Esophagus squamous epithelium (tissue), 5 donors: ENCODE results near the gene ARID5B. TPM values are rescaled to one million over a fixed set of nuclear protein-coding genes. Genes with fewer than 3 reads are reported as not detected.
"Not testable (repeated sequence)": the region's sequence is repeated elsewhere in the genome, so short reads cannot be mapped to it uniquely, and the experiment has no call there.

Source experiments
- DNase-seq: peaks from one replicate; lab custom pipeline; 2025; lab: John Stamatoyannopoulos, UW
- H3K27ac ChIP-seq, 4 donors: fragments of 200-600 bp; sonication (generic); one replicate each; pipeline ENCODE4 v1.5.1; 2016 to 2019; ENCODE audit warnings: mild to moderate bottlenecking in 1 of 4
- H3K27me3 ChIP-seq, 4 donors: fragments of 200-600 bp; sonication (generic); 1 replicate in 3 of 4; 2 replicates in 1 of 4; pipeline versions ENCODE4 v1.5.1 to v1.6.0; 2017 to 2021; ENCODE audit warnings: antibody characterized with exemption in 1 of 4
- H3K36me3 ChIP-seq, 3 donors: fragments of 200-600 bp; sonication (generic); one replicate each; pipeline ENCODE4 v1.5.1; 2016 to 2019
- H3K4me1 ChIP-seq, 3 donors: fragments of 200-600 bp; sonication (generic); one replicate each; pipeline ENCODE4 v1.5.1; 2017 to 2019
- H3K4me3 ChIP-seq, 4 donors: fragments of 200-600 bp; sonication (generic); 1 replicate in 3 of 4; 2 replicates in 1 of 4; pipeline ENCODE4 v1.5.1; 2016 to 2019; ENCODE audit warnings: mild to moderate bottlenecking in 2 of 4, moderate library complexity in 1 of 4
- H3K9me3 ChIP-seq, 3 donors: fragments of 200-600 bp; sonication (generic); one replicate each; pipeline ENCODE4 v1.5.1; 2016 to 2019
- POLR2A ChIP-seq, 4 donors: fragments of 450-650 bp; IDR thresholded peaks; one replicate each; pipeline ENCODE4 v1.6.1; 2017; ENCODE audit warnings: antibody characterized with exemption in 4 of 4, mild to moderate bottlenecking in 4 of 4, moderate library complexity in 3 of 4
- WGBS, 2 donors: methylation state at CpG; one replicate each; pipeline ENCODE4 v1.1.5; 2018; 5-methylcytosine and 5-hydroxymethylcytosine counted together
- intact Hi-C: fragments of 100-400 bp; cut with DNase I; formaldehyde crosslinking; loops from one replicate; pipeline ENCODE4 v1.15.0; 2022
- total RNA-seq, 4 donors: library from RNA; depleted of rRNA; stranded (reverse); fragments of >200 nt; gene quantifications; one replicate each; pipeline ENCODE4 v1.1.0, GENCODE V29; 2016
- TF ChIP-seq, protein P1 (sequence below), 6 experiments: fragments of 450-650 bp in 4 of 6; fragments of 200-600 bp in 2 of 6; sonication (generic) in 2 of 6; IDR thresholded peaks; one replicate each; pipeline ENCODE4 v1.5.1; 2016 to 2019; ENCODE audit warnings: antibody characterized with exemption in 6 of 6, mild to moderate bottlenecking in 4 of 6, moderate library complexity in 4 of 6
- donor health status: DM: yes; HTN: yes; CAD: no.

The ARID5B gene
- total RNA-seq, 4 donors from 2014 or later, result 18.0 to 38.1 (median 30.2) TPM

DNA sequence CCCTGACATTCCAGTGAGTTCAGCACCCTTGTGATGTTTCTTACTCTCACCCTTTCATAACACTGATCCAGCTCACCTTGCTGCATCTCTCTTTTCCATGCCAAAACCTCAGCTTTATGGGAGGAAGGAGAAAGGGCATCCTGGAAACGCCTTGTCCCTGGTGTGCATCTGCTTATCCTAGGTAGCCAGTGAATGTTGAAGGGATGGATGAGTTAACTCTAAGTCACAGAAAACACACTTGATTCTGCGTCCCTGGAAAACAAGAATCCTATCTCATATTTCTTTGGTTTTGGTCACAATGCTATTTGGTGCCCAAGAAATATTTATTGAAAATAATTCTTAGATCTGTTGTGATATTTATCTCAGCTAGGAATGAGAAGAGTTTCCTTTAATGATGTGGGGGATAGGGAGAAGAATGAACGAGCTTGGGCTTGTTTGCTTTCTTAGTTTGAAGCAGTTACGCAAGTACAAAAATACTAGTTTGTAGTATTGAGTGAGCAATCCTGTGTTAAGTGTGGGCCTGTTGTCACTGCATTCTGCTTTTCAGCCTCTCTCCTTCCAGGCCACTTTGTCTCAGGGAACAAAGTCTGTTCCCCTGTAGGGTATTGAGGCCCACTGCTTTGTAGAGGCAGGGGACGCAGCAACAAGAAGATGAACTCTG, 126.5 kb downstream of the ARID5B start:
- intact Hi-C loops, result no loop called here
- Histone ChIP-seq H3K4me3 (no peak overlapping the region), H3K4me1 (peaks cover 6 to 59% (median 31%) of the 10 kb centered on the region in 3 donors), H3K9me3 (no peaks in the 10 kb centered on the region), H3K36me3 (no peaks in the 10 kb centered on the region), H3K27ac (peak overlapping the region; percentile 64 to 82 (median 75)), H3K27me3 (no peaks in the 10 kb centered on the region)
- TF ChIP-seq, protein P1, sequence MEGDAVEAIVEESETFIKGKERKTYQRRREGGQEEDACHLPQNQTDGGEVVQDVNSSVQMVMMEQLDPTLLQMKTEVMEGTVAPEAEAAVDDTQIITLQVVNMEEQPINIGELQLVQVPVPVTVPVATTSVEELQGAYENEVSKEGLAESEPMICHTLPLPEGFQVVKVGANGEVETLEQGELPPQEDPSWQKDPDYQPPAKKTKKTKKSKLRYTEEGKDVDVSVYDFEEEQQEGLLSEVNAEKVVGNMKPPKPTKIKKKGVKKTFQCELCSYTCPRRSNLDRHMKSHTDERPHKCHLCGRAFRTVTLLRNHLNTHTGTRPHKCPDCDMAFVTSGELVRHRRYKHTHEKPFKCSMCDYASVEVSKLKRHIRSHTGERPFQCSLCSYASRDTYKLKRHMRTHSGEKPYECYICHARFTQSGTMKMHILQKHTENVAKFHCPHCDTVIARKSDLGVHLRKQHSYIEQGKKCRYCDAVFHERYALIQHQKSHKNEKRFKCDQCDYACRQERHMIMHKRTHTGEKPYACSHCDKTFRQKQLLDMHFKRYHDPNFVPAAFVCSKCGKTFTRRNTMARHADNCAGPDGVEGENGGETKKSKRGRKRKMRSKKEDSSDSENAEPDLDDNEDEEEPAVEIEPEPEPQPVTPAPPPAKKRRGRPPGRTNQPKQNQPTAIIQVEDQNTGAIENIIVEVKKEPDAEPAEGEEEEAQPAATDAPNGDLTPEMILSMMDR (IDR thresholded peaks at IDR 0.05), result no peak
- no peak for TF ChIP-seq POLR2A (IDR thresholded peaks at IDR 0.05)
- DNase-seq, result no peak
- WGBS, 2 donors, result 41 to 55% methylated on average over 5 of the region's 5 CpGs

DNA sequence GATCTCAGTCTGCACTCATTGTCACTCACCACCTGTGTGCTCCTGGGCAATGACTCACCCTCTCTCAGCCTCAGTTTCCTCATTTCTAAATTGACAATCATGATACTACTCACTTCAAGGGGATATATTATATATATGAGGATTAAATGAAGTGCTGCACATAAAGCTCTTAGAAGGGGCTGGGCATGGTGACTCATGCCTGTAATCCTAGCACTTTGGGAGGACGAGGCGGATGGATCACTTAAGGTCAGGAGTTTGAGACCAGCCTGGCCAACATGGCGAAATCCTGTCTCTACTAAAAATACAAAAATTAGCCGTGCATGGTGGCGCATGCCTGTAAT, 127.0 kb downstream of the ARID5B start:
- H3K4me3 ChIP-seq, DNase-seq, H3K27me3 ChIP-seq, H3K36me3 ChIP-seq, intact Hi-C loops, H3K9me3 ChIP-seq: not testable (repeated sequence)
- peak overlapping the region; percentile 64 to 82 (median 75) for H3K27ac ChIP-seq
- peaks cover 6 to 55% (median 31%) of the 10 kb centered on the region in 3 donors for H3K4me1 ChIP-seq
- 58 to 77% methylated on average over 5 of the region's 5 CpGs for WGBS, 2 donors

- Histone ChIP-seq H3K4me3 (no peak overlapping the region), H3K36me3 (no peaks in the 10 kb centered on the region), H3K27ac (peak overlapping the region in 2 of 4 donors; percentile 80 to 82), H3K27me3 (no peaks in the 10 kb centered on the region), H3K9me3 (no peaks in the 10 kb centered on the region), H3K4me1 (peaks cover 13 to 60% (median 31%) of the 10 kb centered on the region in 3 donors)
- WGBS, 2 donors, result 89 to 95% methylated on average over 2 of the region's 2 CpGs
- DNase-seq, result no peak
- TF ChIP-seq POLR2A (IDR thresholded peaks at IDR 0.05), result no peak
- TF ChIP-seq, protein P1 (IDR thresholded peaks at IDR 0.05), result no peak
- intact Hi-C loops, result no loop called here
These were observed 127.9 kb downstream of the ARID5B start for GRCh38 chr10:62029401-62029800.

DNA sequence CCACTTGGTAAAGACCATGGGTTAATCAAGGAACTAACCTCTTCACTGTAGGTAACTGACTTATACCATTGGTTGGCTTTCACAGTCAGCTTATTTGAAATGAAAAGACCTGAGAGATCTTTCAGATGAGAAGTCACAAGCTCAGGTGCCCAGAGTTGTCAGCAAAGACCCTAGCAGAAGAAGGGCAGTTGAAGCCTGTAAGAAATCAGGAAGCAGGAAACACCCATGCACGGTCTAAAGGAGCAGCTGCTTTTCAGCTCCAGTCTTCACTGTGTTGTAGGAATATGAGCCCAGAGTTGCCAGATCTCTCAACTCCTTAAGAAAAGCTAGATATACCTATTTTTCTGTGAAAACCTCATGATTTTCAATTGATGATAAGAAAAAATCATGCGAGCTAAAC, 130.0 kb downstream of the ARID5B start:
- Histone ChIP-seq H3K27me3 (no peaks in the 10 kb centered on the region), H3K27ac (no peak overlapping the region), H3K4me1 (peaks cover 13 to 58% (median 26%) of the 10 kb centered on the region in 3 donors), H3K9me3 (no peaks in the 10 kb centered on the region), H3K36me3 (no peaks in the 10 kb centered on the region), H3K4me3 (no peak overlapping the region)
- TF ChIP-seq, protein P1 (IDR thresholded peaks at IDR 0.05), result no peak
- TF ChIP-seq POLR2A (IDR thresholded peaks at IDR 0.05), result no peak
- intact Hi-C loops, result no loop called here
- no peak for DNase-seq
- WGBS, 2 donors, result 70 to 78% methylated on average over 2 of the region's 2 CpGs

- WGBS, 2 donors, result 81 to 85% methylated on average over 3 of the region's 3 CpGs
- H3K4me3 ChIP-seq, result no peak overlapping the region
- no peaks in the 10 kb centered on the region for H3K27me3 ChIP-seq
- TF ChIP-seq, protein P1 (IDR thresholded peaks at IDR 0.05), result no peak
- TF ChIP-seq POLR2A (IDR thresholded peaks at IDR 0.05), result no peak
- no peak overlapping the region for H3K27ac ChIP-seq
- H3K4me1 ChIP-seq, result peaks cover 17 to 58% (median 27%) of the 10 kb centered on the region in 3 donors
- DNase-seq, result no peak
- intact Hi-C loops, result no loop called here
- no peaks in the 10 kb centered on the region for H3K36me3 ChIP-seq
- no peaks in the 10 kb centered on the region for H3K9me3 ChIP-seq
These were observed 131.6 kb downstream of the ARID5B start for GRCh38 chr10:62033125-62033524.
